Activated CD4-positive, alpha-beta T cell treated with anti-CD3 and anti-CD28 coated beads, Interleukin-2, amount 50 U/mL, for 24 hours (primary cell): Measurements from ENCODE around the gene CMPK2.
"Not testable (repeated sequence)": the region's sequence is repeated elsewhere in the genome, so short reads cannot be mapped to it uniquely, and the experiment has no call there.

Experiments used
- DNase-seq, 2 donors: peaks; one replicate each; pipeline ENCODE4 v3.0.0-alpha.2; 2020; ENCODE audit warnings: low read depth in 1 of 2, low spot score in 1 of 2

CMPK2 gene, protein sequence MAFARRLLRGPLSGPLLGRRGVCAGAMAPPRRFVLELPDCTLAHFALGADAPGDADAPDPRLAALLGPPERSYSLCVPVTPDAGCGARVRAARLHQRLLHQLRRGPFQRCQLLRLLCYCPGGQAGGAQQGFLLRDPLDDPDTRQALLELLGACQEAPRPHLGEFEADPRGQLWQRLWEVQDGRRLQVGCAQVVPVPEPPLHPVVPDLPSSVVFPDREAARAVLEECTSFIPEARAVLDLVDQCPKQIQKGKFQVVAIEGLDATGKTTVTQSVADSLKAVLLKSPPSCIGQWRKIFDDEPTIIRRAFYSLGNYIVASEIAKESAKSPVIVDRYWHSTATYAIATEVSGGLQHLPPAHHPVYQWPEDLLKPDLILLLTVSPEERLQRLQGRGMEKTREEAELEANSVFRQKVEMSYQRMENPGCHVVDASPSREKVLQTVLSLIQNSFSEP

DNA sequence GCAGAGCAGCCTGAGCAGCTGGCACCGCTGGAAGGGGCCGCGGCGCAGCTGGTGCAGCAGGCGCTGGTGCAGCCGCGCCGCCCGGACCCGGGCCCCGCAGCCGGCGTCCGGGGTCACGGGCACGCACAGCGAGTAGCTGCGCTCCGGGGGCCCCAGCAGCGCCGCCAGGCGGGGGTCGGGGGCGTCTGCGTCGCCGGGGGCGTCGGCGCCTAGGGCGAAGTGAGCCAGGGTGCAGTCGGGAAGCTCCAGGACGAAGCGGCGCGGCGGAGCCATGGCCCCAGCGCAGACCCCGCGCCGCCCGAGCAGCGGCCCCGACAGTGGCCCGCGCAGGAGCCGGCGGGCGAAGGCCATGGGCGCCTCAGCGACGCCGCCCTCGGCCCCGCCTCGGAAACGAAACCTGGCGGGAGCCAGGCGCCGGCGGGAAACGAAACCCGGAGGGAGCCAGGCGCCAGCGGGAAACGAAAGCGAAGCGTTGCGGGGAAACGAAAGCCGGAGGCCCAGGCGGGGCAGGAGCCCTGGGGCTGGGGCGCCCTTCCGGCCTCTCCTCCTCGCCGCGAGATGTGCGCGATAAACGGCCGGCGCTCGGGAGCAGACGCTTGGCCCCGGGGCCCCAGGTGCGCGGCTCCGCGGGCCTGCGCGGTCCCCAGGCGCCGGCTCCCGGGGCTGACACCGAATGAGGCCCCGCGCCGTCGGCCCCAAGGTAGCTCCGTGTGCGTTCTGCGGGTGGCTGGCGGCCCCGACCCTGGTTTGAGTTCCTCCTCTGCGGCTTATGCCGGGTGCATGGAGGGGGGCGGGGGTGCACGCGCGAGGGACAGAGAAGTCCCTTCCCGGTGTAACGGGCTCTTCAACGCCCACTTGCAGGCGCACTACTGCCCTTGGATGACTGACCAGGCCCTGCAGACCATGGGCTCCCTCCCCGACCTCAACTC lies at the start of gene CMPK2:
Gene CMPK2, minus strand, starts transcription at position 562 of the 929 bp plus-strand sequence. Its CDS starts 211 bp downstream, at position 351.
- peak; percentile 59 to 62 for DNase-seq

DNA sequence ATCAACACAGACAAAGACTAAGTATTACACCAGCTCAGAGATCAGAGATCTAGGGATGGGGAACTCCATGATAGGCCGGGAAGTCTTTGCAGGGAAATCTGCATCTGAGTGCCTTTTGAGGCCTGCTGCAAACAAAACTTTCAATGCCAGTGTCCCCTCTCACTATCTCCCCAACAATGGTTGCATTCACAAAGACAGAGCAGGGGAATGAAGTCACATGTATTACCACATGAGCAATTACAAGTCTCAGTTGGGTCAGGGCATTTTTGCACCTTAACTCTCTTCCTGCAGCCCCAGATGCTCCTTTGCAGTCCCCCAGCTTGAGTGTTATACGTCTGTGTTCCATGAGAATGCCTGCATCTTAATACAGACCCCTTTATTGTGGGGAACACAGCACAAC lies 49.7 kb upstream of the CMPK2 start:
- no peak for DNase-seq

DNA sequence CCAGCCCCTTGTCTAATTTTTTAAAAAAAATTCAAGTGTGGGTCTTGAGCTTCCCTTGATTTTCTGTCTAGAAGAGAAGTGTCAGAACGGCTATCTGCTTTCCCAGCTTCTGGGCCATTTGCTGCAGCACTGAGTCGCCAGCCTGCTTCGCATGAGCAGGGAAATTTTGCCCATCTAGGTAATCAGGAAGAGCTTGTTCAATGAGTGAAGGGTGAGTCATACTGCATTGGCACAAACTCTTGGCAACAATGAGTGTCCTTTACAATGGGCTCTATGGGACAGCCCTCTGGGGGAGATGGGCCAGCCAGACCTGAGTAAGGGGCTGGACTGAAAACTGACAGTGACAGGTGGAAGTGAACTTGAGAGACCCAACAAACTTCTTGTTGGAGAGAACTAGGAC lies 49.1 kb upstream of the CMPK2 start:
- DNase-seq = no peak

DNA sequence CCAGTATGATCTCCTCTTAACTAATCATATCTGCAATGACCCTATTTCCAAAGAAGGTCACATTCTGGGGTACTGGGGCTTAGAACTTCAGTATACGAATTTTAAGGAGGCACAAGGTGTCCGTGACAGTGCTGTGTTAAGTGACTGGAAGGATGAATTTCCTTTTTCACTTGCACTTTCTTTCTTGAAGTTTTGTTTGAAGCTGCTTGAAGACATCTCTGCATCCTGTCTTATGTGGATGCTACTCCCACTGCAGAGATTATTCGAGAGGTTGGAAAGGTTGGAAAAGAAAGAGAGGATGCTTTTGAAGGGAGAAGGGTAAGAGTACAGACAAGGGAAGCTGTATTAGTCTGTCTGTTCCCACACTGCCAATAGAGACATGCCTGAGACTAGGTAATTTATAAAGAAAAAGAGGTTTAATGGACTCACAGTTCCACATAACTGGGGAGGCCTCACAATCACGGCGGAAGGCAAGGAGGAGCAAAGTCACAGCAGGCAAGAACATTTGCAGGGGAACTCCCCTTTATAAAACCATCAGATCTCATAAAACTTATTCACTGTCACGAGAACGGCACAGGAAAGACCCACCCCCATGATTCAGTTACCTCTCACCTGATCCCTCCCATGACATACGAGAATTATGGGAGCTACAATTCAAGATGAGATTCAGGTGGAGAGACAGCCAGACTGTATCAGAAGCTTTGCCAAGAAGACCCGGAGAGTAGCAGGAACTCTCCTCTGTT lies 47.9 kb upstream of the CMPK2 start:
- peak in 1 of 2 donors; percentile 57 for DNase-seq

DNA sequence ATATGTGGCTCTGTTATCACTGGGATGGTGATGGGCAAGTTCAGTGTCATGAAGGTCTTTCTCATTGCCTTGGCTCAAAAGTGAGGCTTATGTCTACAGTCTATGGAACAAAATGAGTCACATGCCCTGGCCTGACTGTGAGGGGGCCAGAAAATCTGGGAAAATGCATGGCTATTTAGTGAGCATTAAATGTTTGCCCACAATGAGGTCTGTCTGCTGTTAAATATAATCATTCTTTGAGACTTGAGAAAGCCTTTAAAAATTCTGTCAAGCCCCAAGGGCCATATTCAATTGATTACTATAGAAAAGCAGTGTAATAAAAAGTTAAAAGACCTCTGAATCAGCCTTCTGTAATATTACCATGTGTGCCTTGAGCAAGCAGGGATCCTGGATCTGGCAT lies 46.0 kb upstream of the CMPK2 start:
- DNase-seq = no peak

DNA sequence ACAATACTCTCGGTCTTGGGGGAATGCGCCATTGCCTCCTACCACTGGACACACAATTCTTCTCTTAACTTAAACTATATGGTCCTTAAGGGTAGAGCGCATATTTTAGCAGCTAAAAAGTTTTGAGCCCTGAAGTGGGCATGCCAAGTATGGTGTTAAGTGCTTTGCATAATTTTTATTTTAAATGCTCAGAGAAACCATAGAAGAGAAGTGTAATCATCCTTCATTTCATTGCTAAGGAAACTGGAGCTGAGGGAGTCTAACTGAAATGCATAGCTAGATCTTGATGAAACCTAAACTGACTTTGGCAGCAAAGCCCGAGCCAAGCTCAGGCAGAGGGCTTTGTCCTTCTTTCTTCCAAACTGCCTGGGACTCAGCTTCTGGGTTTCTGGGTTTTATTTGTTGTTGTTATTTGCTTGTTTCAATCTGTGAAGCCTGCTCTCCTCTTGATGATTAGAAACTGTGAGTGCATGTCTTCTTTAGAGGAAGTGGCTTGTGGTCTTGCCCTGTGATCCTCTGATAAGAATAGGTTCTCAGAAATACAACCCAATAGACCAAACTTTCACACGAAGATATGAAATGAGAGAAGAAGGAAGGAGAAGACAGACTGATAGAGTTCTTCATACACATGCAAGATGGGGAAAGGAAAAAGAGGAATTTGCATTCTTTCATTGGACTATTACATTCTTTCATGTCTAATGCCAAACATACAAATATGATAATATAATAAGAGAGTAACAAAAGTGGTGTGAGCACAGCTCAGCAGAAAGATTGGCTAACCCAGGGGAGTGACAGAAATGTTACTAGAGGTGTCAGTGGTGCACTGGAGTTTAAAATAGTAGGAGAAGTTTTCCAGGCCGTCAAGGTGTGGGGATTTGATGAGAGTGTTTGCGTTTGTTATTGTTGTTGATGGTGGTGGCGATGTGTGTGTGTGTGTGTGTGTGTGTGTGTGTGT lies 44.0 kb upstream of the CMPK2 start:
- peak in 1 of 2 donors; percentile 33 for DNase-seq

DNA sequence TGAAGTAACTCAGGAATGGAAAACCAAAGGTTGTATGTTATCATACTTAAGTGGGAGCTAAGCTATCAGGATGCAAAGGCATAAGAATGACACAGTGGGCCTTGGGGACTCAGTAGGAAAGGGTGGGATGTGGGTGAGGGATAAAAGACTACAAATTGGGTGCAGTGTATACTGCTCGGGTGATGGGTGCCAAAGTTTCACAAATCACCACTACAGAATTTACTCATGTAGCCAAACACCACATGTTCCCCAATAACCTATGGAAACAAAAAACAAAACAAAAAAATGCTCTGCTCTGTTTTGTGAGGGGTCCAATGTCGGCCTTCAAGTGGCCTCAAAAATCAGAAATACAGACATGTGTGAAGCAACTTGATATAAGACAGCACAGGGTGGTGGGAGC lies 42.6 kb upstream of the CMPK2 start:
- DNase-seq = no peak

DNA sequence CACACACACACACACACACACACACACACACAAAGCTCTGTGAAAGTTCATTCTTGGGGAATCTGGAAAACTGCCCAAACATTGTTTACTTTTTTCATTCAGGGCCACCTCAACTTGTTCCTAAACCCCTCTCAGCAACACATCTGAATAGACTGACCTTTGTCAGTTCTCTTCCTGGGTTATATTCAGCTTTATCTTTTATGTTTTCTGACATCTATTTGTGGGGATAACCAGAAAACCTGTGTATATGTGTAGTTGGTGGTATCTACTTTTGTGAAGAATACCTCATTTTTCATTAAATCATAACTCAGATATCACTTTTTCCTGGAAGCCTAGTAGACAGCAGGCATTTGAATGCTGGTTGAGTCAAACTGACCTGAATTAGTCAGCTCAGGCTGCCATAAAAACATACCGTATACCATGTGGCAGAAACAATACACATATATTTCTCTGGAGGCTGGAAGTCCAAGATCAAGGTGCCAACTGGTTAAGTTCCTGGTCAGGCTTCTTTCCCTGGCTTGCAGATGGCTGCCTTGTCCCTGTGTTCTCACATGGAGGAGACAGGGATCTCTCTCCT lies 40.5 kb upstream of the CMPK2 start:
- no peak for DNase-seq

DNA sequence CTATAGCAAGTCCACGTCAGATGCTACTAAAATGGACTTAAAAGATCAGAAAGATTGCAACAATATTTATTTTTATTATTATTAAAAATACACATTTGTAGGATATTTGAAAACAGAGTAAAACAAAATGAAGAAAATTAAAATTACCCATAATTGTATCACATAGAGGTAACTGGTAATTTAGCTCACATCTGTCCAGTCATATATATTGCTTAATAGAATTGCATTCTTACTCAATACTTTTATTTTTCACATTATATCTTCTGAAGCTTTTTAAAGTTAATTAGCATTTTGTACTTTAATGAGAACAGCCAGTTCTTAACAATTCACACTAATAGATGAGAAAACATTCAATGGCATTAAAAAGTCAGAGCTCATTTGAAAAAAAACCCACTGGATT lies 40.0 kb upstream of the CMPK2 start:
- DNase-seq = no peak

DNA sequence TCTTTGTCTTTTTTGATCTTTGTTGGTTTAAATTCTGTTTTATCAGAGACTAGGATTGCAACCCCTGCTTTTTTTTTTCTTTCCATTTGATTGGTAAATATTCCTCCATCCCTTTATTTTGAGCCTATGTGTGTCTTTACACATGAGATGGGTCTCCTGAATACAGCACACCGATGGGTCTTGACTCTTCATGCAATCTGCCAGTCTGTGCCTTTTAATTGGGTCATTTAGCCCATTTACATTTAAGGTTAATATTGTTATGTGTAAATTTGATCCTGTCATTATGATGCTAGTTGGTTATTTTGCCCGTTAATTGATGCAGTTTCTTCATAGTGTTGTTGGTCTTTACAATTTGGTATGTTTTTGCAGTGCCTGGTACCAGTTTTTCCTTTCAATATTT lies 36.9 kb upstream of the CMPK2 start:
- DNase-seq = not testable (repeated sequence)

DNA sequence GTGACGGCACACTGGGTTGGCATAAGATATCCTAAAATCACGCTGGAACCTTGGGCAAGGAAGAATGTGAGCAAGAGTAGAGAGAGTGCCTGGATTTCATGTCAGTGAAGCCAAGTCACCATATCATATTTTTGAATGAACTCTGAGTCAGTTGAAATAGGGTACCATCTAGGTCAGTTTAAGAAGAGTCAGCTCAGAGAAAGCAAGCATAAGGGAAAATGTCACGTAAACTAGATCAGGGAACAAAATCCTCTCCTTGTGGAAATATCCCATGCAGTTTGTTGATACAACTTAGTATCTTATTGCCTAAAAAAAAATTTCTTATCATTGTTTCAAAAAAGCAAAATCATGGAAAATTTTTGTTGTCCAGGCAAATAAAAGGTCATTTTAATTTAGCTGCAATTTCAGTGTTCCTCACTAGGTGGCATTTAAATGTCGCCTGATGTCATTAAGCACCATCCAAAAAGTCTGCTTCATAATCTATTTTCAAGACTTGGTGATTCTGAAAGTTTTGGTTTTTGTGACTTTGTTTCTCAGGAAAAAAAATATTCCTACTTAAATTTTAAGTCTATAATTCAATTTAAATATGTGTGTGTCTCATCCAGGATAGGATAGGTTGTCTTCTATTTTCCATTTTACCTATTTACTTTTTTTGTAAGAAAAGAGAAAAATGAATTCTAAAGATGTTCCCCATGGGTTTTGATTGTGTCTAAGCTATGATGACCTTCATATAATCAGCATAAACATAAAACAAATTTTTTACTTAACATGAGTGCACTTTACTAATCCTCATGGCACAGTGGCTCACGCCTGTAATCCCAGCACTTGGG lies 31.4 kb upstream of the CMPK2 start:
- DNase-seq = no peak

DNA sequence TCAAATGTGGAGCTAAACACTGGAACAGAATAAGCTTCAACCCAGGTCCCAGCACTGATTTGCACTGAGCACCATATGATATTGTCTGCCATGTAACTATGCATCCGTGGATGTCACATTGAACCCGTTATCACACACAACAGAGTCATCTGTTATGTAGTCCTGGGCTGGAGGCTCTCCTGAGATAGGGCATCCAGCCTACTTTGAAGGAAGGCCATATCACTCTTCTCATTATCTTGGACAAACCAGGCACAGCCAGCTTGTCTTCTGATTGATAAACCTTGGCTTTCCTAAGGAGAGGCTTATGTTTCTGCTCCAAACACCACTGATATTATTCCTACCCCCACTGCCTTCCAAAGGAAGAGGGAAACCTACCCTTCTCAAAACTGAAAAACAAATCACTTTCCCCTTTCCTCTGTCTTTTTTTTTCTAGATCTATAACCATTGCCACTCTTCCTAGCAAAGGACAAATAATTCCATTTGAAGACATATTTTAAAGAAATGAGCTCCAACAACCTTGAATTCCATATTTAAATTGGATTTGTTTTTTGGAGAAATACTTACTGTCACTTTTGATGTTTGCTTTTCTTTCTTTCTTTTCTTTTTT lies 28.3 kb upstream of the CMPK2 start:
- no peak for DNase-seq

DNA sequence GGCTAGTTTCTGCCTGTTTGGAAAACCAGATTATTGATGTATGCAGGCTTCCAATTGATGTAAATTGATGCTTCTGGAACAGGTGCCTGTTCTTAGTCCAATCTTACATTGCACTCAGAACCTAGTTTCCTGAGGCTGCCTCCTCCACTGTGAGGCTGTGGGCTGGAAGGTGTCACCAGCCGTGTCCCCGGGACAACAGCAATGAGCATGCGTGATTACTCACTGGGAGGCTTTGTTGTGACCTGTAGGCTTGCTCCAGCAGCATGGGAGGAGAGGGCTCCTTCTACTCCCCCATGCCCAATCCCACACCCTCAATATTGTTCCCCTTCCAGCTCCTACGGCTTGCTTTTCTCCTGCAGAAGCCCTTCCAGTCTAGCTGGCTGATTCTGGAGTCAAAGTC lies 23.0 kb upstream of the CMPK2 start:
- no peak for DNase-seq

DNA sequence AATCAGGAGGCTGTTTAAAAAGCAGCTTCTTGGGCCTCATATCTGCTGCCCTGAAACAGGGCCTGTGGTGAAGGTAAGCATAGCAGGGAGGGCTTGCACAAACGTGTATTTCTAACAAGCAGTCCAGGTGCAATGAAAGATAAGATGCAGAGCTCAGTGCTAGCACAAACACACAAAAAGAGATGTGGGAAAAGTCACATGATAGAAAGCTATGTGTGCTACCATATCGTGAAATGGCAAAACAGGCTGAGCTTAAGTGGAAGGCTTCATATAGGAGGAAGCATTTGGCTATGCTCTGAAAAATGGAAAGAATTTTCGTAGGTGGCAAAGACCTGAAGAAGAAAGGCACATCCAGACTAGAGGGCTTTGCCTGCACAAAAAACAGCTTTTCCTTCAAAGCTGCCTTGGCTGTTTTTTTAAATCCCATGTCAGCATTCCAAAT lies 22.1 kb upstream of the CMPK2 start:
- no peak for DNase-seq

DNA sequence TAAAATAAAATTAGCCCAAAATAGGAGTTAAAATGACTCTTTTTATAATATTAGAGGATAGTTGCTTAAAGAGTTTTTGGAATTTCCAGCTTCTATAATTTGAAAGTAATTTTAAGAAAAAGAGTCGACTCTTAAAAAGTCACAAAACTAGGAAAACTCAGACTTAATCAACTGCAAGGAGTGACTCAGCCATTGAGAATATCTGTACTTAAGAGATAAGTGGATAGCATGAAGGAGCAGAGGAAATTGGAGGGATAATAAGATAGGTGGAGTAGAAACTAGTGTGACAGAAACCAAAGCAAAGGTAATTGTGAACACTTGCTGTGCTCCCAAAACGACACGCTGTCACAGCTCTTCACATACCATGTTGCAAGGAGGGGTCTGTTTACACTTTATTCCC lies 20.3 kb upstream of the CMPK2 start:
- DNase-seq = no peak

DNA sequence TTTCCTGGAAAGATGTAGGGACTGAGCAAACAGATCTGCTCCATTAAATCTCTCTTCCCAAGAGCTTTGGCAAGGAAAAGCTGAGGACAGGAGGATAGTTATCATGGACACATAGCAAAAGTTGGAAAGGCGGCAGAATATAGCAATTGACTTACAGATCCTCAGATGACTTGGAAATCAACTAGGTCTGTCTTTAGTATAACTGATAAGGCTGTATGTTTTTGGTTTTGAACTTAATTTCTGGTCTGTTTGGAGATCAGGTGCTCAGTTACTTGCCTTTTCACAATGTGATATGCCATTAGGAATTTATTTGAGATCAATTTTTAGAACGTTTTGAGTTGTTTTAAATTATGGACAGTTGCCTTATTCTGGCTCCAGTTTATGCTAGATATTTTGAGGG lies 19.8 kb upstream of the CMPK2 start:
- DNase-seq = no peak

DNA sequence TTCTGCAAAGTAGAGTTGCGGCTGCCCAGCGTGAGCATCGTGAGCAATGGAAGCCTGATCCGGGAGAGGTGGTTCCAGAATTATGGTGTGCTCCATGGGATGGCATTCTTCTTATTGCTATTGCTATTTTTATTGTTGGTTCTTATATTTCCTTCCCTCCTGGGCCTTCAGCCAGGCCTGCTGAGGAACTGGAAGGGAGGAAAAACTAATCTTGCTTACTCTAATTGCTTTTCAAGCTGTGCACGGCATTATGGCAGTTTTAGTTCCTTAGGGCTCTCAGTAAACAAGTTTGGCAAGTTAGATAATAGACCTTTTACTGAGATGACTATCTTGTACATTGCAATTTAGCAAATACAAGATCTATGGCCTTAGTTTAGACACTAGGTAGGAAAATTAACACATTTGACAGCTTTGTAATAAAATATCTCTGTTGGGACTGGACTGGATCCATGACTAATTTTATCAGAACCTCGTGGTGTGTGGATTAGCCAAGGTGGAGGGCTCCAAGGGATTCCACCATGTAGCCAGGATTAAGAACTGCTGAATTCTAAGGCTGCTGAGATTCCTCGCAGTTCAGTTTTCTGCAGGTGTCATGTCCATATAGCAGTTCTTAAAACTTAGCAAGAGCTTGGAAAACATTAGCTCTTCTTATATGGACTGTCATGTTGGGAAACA lies 17.9 kb upstream of the CMPK2 start:
- no peak for DNase-seq

DNA sequence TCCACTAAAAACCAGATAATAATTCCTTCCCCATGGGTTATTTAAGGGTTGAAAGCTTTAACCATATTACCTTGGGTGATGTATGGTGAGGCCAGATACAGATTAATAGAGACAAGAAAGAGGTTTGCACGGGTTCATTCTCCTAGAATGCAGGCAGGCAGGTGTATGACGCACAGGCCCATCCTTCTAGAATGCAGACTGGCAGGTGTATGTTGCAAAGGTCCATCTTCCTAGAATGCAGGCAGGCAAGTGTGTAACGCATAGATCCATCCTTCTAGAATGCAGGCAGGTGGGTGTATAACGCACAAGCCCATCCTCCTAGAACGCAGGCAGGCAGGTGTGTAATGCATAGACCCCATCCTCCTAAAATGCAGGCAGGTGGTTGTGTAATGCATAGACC lies 15.8 kb upstream of the CMPK2 start:
- no peak for DNase-seq
